IMR-90 (cell line): ENCODE data around the gene DSCAM. TPM values are rescaled to one million over a fixed set of nuclear protein-coding genes. Genes with fewer than 3 reads are reported as not detected.

Experiments used
- ATAC-seq: fragments of 200-7000 bp; cut with Tn5 transposase; 2 replicates; pipeline ENCODE4 v1.9.1; 2020; ENCODE audit warnings: low read depth, mild to moderate bottlenecking, moderate library complexity
- BruUV-seq: library from RNA; stranded (reverse); fragments of 400-500 nt; replicated peaks from 2 replicates; lab custom pipeline; 2021; lab: Mats Ljungman, UMichigan
- CTCF ChIA-PET: fragments of 300-600 bp; formaldehyde crosslinking; extraction: SDS; loops from one replicate; lab custom pipeline; 2021; ENCODE audit warnings: antibody characterized with exemption; lab: Yijun Ruan, JAX
- POLR2A ChIA-PET: fragments of 300-600 bp; sonication (Branson Sonifier 250); formaldehyde crosslinking; loops from one replicate; lab custom pipeline; 2022; ENCODE audit warnings: antibody characterized with exemption; ENCODE audit not compliant: unreplicated experiment; lab: Charles Lee
- DNase-seq: peaks from one replicate; pipeline ENCODE4 v3.0.0; 2013
- H2AFZ ChIP-seq: replicated peaks from 2 replicates; pipeline ENCODE3; 2013; ENCODE audit warnings: low read length, mild to moderate bottlenecking; ENCODE audit not compliant: poor library complexity
- H2AK5ac ChIP-seq: 2 replicates; pipeline ENCODE4 v1.6.1; 2013; ENCODE audit warnings: low read depth, low read length, inconsistent platforms
- H2AK9ac ChIP-seq: replicated peaks from 2 replicates; pipeline ENCODE3; 2013; ENCODE audit warnings: mild to moderate bottlenecking, low read depth, low read length, moderate library complexity; ENCODE audit not compliant: poor library complexity
- H2BK120ac ChIP-seq: 2 replicates; pipeline ENCODE4 v1.6.1; 2013; ENCODE audit warnings: low read depth, low read length, inconsistent platforms
- H2BK15ac ChIP-seq: 3 replicates; pipeline ENCODE4 v1.6.1; 2013; ENCODE audit warnings: low read depth, low read length, inconsistent platforms
- H2BK20ac ChIP-seq: 2 replicates; pipeline ENCODE4 v1.6.1; 2013; ENCODE audit warnings: low read depth, mild to moderate bottlenecking, inconsistent platforms, low read length, moderate library complexity
- H2BK5ac ChIP-seq: 2 replicates; pipeline ENCODE4 v1.6.1; 2013; ENCODE audit warnings: mild to moderate bottlenecking, low read depth, low read length, inconsistent platforms; ENCODE audit not compliant: poor library complexity, severe bottlenecking
- H3K14ac ChIP-seq: replicated peaks from 2 replicates; pipeline ENCODE4 v1.6.1; 2013; ENCODE audit warnings: low read depth, low read length, inconsistent platforms
- H3K18ac ChIP-seq: 2 replicates; pipeline ENCODE4 v1.6.1; 2013; ENCODE audit warnings: low read depth, low read length, control low read depth
- H3K23ac ChIP-seq: 2 replicates; pipeline ENCODE4 v1.6.1; 2013; ENCODE audit warnings: low read depth, low read length, inconsistent platforms
- H3K27ac ChIP-seq: 2 replicates; pipeline ENCODE4 v1.5.1; 2013; ENCODE audit warnings: mild to moderate bottlenecking, control low read depth, low read length; ENCODE audit not compliant: insufficient read depth
- H3K27me3 ChIP-seq: 2 replicates; pipeline ENCODE4 v1.6.1; 2013; ENCODE audit warnings: low read length; ENCODE audit not compliant: control insufficient read depth, insufficient read depth
- H3K36me3 ChIP-seq: 2 replicates; pipeline ENCODE4 v1.6.1; 2013; ENCODE audit warnings: low read length, mixed read lengths; ENCODE audit not compliant: control insufficient read depth, insufficient read depth
- H3K4ac ChIP-seq: 2 replicates; pipeline ENCODE4 v1.6.1; 2013; ENCODE audit warnings: low read depth, low read length, inconsistent platforms
- H3K4me1 ChIP-seq: 2 replicates; pipeline ENCODE4 v1.6.1; 2013; ENCODE audit warnings: low read length, mixed read lengths; ENCODE audit not compliant: control insufficient read depth, insufficient read depth
- H3K4me2 ChIP-seq: 2 replicates; pipeline ENCODE4 v1.6.1; 2013; ENCODE audit warnings: low read depth, mild to moderate bottlenecking, control low read depth, low read length, moderate library complexity
- H3K4me3 ChIP-seq: 2 replicates; pipeline ENCODE4 v1.5.1; 2013; ENCODE audit warnings: low read depth, mild to moderate bottlenecking, control low read depth, low read length, moderate library complexity; ENCODE audit not compliant: insufficient read depth
- H3K56ac ChIP-seq: 2 replicates; pipeline ENCODE4 v1.6.1; 2013; ENCODE audit warnings: low read length, inconsistent platforms; ENCODE audit not compliant: insufficient read depth; ENCODE audit errors: extremely low read depth
- H3K79me1 ChIP-seq, 2 experiments: 2 replicates each; pipeline ENCODE4 v1.6.1; 2013; ENCODE audit warnings: low read length in 2 of 2, inconsistent platforms in 1 of 2, low read depth in 1 of 2
- H3K9ac ChIP-seq: 2 replicates; pipeline ENCODE4 v1.6.1; 2013; ENCODE audit warnings: low read depth, low read length, control low read depth
- H3K9me1 ChIP-seq: 2 replicates; pipeline ENCODE4 v1.6.1; 2013; ENCODE audit warnings: low read length, inconsistent platforms; ENCODE audit not compliant: insufficient read depth
- H3K9me3 ChIP-seq: 2 replicates; pipeline ENCODE4 v1.6.1; 2013; ENCODE audit warnings: low read length; ENCODE audit not compliant: control insufficient read depth, insufficient read depth
- H4K20me1 ChIP-seq: 2 replicates; pipeline ENCODE4 v1.6.1; 2013; ENCODE audit warnings: low read length, inconsistent platforms; ENCODE audit not compliant: insufficient read depth
- H4K5ac ChIP-seq: 2 replicates; pipeline ENCODE4 v1.6.1; 2013; ENCODE audit warnings: mild to moderate bottlenecking, low read depth, low read length, control low read depth
- H4K8ac ChIP-seq, 2 experiments: 2 replicates each; pipeline ENCODE4 v1.6.1; 2013; ENCODE audit warnings: low read depth in 2 of 2, low read length in 2 of 2, control low read depth in 1 of 2, inconsistent platforms in 1 of 2
- H4K91ac ChIP-seq: 2 replicates; pipeline ENCODE4 v1.6.1; 2013; ENCODE audit warnings: low read depth, low read length, inconsistent platforms; ENCODE audit not compliant: insufficient read depth
- USF2 ChIP-seq: fragments of 150-350 bp; IDR thresholded peaks from 2 replicates; pipeline ENCODE4 v1.6.1; 2017; ENCODE audit warnings: mild to moderate bottlenecking, antibody characterized with exemption, low read length, low read depth
- WGBS, 2 experiments: methylation state at CpG; one replicate each; pipeline versions ENCODE4 v1.1.5 to v1.1.7; 2013; ENCODE audit warnings: missing lambda C conversion rate in 2 of 2; ENCODE audit not compliant: insufficient read length in 1 of 2; ENCODE audit errors: extremely low coverage in 2 of 2; 5-methylcytosine and 5-hydroxymethylcytosine counted together
- dilution Hi-C: fragments of 300-500 bp; cut with HindIII; formaldehyde crosslinking; loops from one replicate; pipeline ENCODE4 v1.14.3; 2018; ENCODE audit warnings: low sequenced_read_pairs; ENCODE audit not compliant: unreplicated experiment
- in situ Hi-C: fragments of 300-500 bp; cut with MboI; formaldehyde crosslinking; loops from 3 replicates; pipeline ENCODE4 v1.14.3; 2019; ENCODE audit warnings: low sequenced_read_pairs, inconsistent platforms, mixed read lengths
- intact Hi-C: fragments of 100-400 bp; cut with micrococcal nuclease; formaldehyde crosslinking; loops from 2 replicates; pipeline ENCODE4 v1.10.0; 2022
- polyA plus RNA-seq, 3 experiments: library from polyadenylated mRNA; depleted of rRNA; stranded (reverse); fragments of >200 nt; gene quantifications; 2 replicates each; pipeline ENCODE4 v1.2.3, GENCODE V29; 2012; ENCODE audit warnings: low replicate concordance in 1 of 3
- total RNA-seq: library from RNA; depleted of rRNA; stranded (reverse); fragments of >200 nt; gene quantifications from 2 replicates; pipeline ENCODE4 v1.2.3, GENCODE V29; 2012

DSCAM gene
- total and polyA plus RNA-seq, 2 of the 4 experiments (the other 2 are of a cell fraction): under 0.01 to 0.02 TPM

- H3K4me3 ChIP-seq: no peak overlapping the region
- ChIA-PET POLR2A (no interaction called here), CTCF (no interaction called here)
- no peak overlapping the region for H4K5ac ChIP-seq
- no peak for TF ChIP-seq USF2
- H3K4me2 ChIP-seq: no peak overlapping the region
- H2BK120ac ChIP-seq: no peak overlapping the region
- no peak overlapping the region for H2AFZ ChIP-seq
- peaks cover 20% of the 10 kb centered on the region for H3K9me3 ChIP-seq
- in situ Hi-C loops (no loop called here), intact Hi-C loops (no loop called here), dilution Hi-C loops (no loop called here)
- no peak overlapping the region for H4K8ac ChIP-seq
- no peak overlapping the region for H3K27ac ChIP-seq
- WGBS, 2 experiments: no CpG with 5 or more reads among the region's 4 CpGs
- H2AK5ac ChIP-seq: no peak overlapping the region
- H3K4me1 ChIP-seq: no peaks in the 10 kb centered on the region
- H2BK20ac ChIP-seq: no peak overlapping the region
- H2BK15ac ChIP-seq: no peak overlapping the region
- DNase-seq (no peak), ATAC-seq (no peak)
- H2BK5ac ChIP-seq: no peak overlapping the region
- no peak overlapping the region for H3K18ac ChIP-seq
- BruUV-seq: no TSS peak
- H3K23ac ChIP-seq: no peak overlapping the region
- no peaks in the 10 kb centered on the region for H3K79me1 ChIP-seq
- no peak overlapping the region for H3K56ac ChIP-seq
- no peak overlapping the region for H4K91ac ChIP-seq
- no peak overlapping the region for H2AK9ac ChIP-seq
- no peaks in the 10 kb centered on the region for H3K27me3 ChIP-seq
- H3K14ac ChIP-seq: no peak overlapping the region
- no peaks in the 10 kb centered on the region for H3K9me1 ChIP-seq
- H4K20me1 ChIP-seq: no peaks in the 10 kb centered on the region
- H3K4ac ChIP-seq: no peak overlapping the region
- no peak overlapping the region for H3K9ac ChIP-seq
- H3K36me3 ChIP-seq: no peaks in the 10 kb centered on the region
Observed at GRCh38 chr21:40714536-40714935, 132.4 kb downstream of the DSCAM start.
